Measurements from ENCODE around the gene PRKCZ.
"Not testable (repeated sequence)": the region's sequence is repeated elsewhere in the genome, so short reads cannot be mapped to it uniquely, and the experiment has no call there.

Gene PRKCZ

DNA sequence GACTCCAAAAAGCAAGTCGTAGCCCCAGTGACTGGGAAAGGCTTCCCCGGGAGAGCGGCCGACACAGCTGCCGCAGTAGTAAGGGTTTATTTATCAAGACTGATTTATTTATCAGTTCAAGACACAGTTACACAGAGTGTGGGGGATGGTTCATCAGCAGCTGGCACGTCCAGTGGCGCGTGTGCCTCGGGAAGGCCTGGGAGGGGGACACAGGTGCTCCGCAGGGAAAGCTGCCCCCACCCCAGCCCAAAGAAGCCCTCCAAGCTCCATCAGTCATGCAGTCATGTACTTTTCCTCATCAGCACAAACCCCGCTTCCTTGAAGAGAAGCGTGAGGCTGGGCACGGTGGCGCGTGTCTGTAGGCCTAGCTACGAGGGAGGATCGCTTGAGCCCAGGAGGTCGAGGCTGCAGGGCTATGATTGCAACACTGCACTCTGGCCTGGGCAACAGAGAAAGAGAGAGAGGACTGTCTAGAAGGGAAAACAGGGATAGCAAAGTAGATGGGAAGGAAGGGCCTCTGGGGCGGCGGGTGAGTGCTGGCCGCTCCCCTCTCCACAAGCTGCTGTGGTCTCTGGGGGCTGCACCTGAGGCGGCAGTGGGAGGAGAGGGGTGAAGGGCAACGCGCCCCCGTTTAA, 53.2 kb downstream of the PRKCZ start:
- DNase-seq (ENCODE audit: low spot score): no peak

- no peak for DNase-seq (ENCODE audit: low spot score)
Measured at GRCh38 chr1:2103901-2104590, 53.8 kb downstream of the PRKCZ start.

DNA sequence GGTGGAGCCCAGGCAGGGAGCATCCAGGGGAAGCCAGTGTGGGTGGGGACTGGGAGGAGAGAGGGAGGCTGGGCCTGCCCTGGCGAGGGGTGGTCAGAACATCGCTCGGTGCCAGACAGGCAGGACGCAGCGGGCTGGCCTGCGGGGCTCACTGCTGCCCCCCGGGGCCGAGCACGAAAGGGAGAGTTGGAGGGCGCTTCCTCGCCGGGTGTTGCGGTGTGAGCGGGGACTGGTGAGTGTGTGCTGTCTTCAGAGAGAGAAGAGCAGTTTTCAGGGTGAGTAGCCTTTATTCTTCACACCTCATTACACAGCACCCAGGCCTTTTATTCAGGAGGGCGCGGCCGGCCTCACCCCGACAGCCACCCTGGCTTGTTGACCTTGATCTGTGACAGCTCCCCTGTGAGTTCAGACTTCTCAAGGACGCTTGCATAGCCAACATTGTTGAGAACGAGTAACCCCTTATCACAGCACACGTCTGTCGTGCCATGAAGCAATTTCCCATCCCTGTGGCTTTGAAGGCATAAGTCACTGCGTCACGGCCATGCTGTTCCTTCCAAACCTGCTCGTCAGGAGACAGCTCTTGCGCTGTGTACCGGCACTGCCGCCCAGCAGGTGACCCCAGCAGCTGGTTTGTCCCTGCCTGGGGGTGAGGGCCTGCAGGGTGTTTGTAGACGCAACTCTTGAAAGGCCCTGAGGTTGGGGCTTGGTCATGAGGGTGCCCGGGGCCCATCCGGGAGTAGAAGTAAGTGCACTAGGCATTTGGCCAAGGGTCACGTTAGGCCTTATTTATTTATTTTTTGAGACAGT, 54.6 kb downstream of the PRKCZ start:
- DNase-seq (ENCODE audit: low spot score): no peak

GRCh38 chr1:2105781-2106524, 55.7 kb downstream of the PRKCZ start:
- no peak for DNase-seq (ENCODE audit: low spot score)

- no peak for DNase-seq (ENCODE audit: low spot score)
Measured at GRCh38 chr1:2106659-2107405, 56.6 kb downstream of the PRKCZ start.

GRCh38 chr1:2107586-2108212, 57.5 kb downstream of the PRKCZ start:
- no peak for DNase-seq (ENCODE audit: low spot score)

GRCh38 chr1:2108213-2108876, 58.1 kb downstream of the PRKCZ start:
- DNase-seq (ENCODE audit: low spot score): peak; percentile 68

- DNase-seq (ENCODE audit: low spot score): no peak
Measured at GRCh38 chr1:2108877-2109580, 58.8 kb downstream of the PRKCZ start.

DNA sequence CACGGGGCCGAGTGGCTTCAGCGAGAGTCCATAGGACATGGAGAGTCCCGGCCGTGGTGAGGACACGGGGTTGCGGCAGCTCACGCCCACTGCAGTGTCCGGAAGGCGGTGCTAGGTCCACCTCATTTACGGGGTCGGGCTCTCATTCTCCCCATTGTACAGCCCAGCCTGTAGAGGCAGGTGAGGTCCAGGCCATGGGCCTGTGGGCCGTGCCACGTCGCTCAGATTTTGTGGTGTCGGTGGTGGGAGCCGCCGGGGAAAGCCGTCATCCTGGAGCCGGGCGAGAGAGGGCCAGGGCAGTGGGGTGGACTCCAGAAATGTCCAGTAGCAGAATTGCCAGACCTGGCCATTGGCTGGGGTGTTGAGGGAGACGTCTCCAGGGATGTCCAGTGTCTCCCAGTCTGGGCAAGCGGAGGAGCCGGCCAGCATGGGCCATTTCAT, 59.4 kb downstream of the PRKCZ start:
- DNase-seq (ENCODE audit: low spot score): no peak

GRCh38 chr1:2110191-2110737, 60.1 kb downstream of the PRKCZ start:
- no peak for DNase-seq (ENCODE audit: low spot score)

DNA sequence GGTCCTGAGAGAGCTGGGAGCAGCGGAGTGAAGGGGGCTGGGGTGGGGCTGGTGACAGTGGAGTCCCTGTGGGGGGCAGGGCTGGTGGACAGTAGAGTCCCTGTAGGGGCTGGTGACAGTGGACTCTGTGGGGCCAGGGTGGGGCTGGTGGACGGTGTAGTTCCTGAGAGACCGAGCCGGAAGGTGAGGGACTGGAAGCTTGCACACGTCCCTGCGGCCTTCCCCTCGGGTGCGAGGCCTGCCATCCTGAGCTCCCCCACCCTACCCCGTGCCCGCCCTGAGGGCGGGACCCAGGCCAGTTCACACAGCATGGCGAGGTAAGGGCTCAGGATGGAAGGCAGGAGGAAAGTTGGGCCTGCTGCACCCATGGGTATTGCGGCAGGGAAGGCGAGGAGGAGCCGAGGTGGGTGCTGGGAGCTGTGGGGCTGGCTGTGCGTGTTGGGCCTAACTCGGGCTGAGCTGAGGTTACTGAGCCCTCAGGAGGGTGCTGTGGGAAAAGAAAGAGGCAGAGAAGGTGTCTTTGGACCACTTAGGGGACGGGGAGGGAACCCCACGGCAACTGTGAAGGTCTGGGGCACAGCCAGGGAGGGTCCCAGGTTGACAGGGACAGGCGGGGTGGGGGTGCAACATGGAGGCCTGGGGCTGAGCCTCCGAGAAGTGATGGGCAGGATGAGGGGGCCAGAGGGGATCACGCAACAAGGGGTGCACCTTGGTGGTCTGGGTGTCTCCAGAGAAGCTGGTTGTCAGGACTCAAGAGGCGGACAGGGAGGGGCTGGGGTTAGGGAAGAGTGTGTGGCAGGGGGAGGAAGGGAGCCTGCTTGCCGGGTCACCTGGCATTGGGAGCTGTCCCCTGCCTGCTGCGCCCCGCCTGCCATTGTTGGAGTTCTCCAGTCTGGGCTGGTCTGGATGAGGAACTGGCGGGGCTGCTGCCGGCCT, 60.8 kb downstream of the PRKCZ start:
- DNase-seq (ENCODE audit: low spot score): no peak

- DNase-seq (ENCODE audit: low spot score): no peak
Measured at GRCh38 chr1:2111674-2112035, 61.4 kb downstream of the PRKCZ start.

- no peak for DNase-seq (ENCODE audit: low spot score)
Measured at GRCh38 chr1:2112280-2112701, 62.1 kb downstream of the PRKCZ start.

DNA sequence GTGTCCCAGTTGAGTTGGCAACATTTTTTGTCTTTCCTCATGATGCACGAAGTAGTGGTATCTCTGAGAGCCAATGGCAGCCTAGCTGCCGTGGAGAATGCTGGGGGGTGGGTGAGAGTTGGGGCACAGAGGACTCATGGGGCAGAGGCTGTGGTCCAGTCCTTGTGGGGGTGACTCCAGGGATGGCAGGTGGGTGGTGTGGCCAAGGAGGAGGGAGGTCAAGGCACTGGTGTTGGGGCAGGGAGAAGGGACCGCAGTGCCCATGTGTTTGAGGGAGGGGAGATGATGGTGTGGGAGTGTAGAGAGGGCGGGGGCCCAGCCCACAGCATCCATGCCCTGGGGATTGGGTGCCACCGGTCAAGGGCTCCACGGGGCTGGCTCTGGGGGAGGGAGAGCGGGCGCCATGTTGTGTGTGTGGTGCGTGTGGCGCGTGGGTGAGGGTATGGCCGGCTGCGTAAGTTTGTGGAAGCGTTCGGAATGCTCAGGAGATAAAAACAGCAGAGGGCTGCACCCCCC, 63.5 kb downstream of the PRKCZ start:
- DNase-seq (ENCODE audit: low spot score): no peak

- not testable (repeated sequence) for DNase-seq (ENCODE audit: low spot score)
Measured at GRCh38 chr1:2114635-2115007, 64.4 kb downstream of the PRKCZ start.

GRCh38 chr1:2115008-2115641, 64.9 kb downstream of the PRKCZ start:
- DNase-seq (ENCODE audit: low spot score): no peak

DNA sequence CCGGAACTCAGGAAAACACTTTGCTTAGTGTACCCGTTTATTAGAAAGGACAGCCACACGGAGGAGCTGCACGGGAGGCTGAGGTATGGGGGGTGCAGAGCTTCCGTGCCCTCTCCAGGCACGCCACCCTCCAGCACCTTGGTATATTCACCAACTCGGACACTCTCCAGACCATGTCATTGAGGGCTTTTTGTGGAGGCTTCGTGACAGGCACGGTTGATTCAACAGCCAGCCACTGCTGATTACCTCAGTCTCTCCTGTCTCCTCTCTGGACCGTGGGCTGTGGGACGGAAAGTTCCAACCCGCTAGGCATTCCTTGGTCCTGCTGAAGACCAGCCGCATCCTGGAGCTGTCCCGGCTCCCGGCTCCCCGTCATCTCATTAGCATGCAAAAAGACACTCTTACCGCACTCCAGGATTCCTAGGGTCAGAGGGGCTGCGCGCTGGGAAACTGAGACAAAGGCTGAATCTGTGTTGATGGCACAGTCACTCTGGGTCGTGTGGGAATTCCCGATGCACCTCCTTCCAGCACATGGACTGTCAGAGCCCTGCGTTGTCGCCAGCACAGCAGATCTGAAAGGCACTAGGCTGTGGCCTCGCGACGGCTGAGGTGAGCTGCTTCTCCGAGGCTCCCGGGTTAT, 65.6 kb downstream of the PRKCZ start:
- DNase-seq (ENCODE audit: low spot score): no peak
